IPS-18a (cell line): Measurements from ENCODE around the gene SMCP.

Experiments
- H3K27ac ChIP-seq: one replicate; pipeline ENCODE4 v1.5.1; 2013; ENCODE audit warnings: low read length
- H3K27me3 ChIP-seq: one replicate; pipeline ENCODE4 v1.6.1; 2013; ENCODE audit warnings: mild to moderate bottlenecking, low read length; ENCODE audit not compliant: control insufficient read depth, insufficient read depth
- H3K36me3 ChIP-seq: one replicate; pipeline ENCODE4 v1.6.1; 2013; ENCODE audit warnings: low read depth, low read length; ENCODE audit not compliant: control insufficient read depth
- H3K4me1 ChIP-seq: one replicate; pipeline ENCODE4 v1.6.1; 2013; ENCODE audit warnings: low read depth, low read length; ENCODE audit not compliant: control insufficient read depth
- H3K4me3 ChIP-seq: one replicate; pipeline ENCODE4 v1.5.1; 2013; ENCODE audit warnings: low read length
- H3K9ac ChIP-seq: one replicate; pipeline ENCODE4 v1.6.1; 2013; ENCODE audit warnings: mild to moderate bottlenecking, low read length, moderate library complexity
- H3K9me3 ChIP-seq: one replicate; pipeline ENCODE4 v1.6.1; 2013; ENCODE audit warnings: low read depth, low read length; ENCODE audit not compliant: control insufficient read depth

Gene SMCP

GRCh38 chr1:152912900-152913299 is 34.8 kb downstream of the SMCP start:
- no peak overlapping the region for H3K4me3 ChIP-seq
- H3K9ac ChIP-seq = no peak overlapping the region
- H3K4me1 ChIP-seq = no peaks in the 10 kb centered on the region
- no peaks in the 10 kb centered on the region for H3K36me3 ChIP-seq
- peaks cover 12% of the 10 kb centered on the region for H3K9me3 ChIP-seq
- no peak overlapping the region for H3K27ac ChIP-seq
- H3K27me3 ChIP-seq = no peaks in the 10 kb centered on the region

- no peak overlapping the region for H3K4me3 ChIP-seq
- no peaks in the 10 kb centered on the region for H3K4me1 ChIP-seq
- no peaks in the 10 kb centered on the region for H3K27me3 ChIP-seq
- H3K27ac ChIP-seq = no peak overlapping the region
- H3K36me3 ChIP-seq = no peaks in the 10 kb centered on the region
- peaks cover 5% of the 10 kb centered on the region for H3K9me3 ChIP-seq
- no peak overlapping the region for H3K9ac ChIP-seq
These were observed 39.7 kb downstream of the SMCP start for GRCh38 chr1:152917794-152918193.

DNA sequence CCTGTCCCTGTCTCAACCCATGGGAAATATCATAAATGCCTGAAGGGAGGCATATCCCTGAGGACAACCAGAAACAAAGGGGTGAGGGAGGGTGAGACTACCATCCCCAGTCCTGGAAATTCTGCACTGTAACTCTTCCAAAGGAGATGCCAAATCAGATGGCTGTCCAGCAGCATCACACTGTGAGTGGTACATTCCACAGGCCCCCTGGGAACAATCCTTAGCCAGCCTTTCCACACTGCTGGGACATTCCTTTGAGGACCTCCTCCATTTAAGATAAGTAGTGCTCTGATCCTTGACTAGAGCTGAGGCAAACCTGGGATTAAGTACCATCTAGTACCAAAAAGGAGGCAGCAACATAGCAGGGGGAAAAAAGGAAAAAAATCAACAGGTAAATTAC is 40.9 kb downstream of the SMCP start:
- Histone ChIP-seq H3K9ac (no peak overlapping the region), H3K4me3 (no peak overlapping the region), H3K27ac (no peak overlapping the region)

DNA sequence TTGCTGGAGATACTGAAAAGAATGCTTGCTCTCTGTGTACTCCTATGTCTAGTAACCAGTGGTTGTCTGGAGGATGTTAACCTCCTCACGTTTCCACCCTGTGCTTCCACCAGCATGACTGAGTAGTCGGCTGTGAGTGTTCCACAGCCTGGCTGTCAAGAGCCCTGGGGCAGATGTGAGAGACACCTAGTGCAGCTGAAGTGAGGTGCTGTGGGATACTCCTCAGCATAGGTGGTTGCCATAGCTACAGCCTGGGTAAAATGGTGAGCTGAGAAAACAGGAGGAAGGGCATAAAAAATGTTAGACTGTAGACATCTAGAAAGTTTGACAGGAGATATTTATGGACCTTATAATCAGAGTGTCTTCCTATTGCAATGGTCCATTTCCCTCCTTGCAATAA is 46.1 kb downstream of the SMCP start:
- H3K27ac ChIP-seq = no peak overlapping the region
- no peak overlapping the region for H3K9ac ChIP-seq
- no peak overlapping the region for H3K4me3 ChIP-seq
- H3K9me3 ChIP-seq = peaks cover 25% of the 10 kb centered on the region
- no peaks in the 10 kb centered on the region for H3K27me3 ChIP-seq
- no peaks in the 10 kb centered on the region for H3K36me3 ChIP-seq
- no peaks in the 10 kb centered on the region for H3K4me1 ChIP-seq

More for the DNA sequence above, 40.9 kb downstream of the SMCP start:
- Histone ChIP-seq H3K9me3 (peaks cover 5% of the 10 kb centered on the region), H3K36me3 (no peaks in the 10 kb centered on the region), H3K27me3 (no peaks in the 10 kb centered on the region), H3K4me1 (no peaks in the 10 kb centered on the region)

DNA sequence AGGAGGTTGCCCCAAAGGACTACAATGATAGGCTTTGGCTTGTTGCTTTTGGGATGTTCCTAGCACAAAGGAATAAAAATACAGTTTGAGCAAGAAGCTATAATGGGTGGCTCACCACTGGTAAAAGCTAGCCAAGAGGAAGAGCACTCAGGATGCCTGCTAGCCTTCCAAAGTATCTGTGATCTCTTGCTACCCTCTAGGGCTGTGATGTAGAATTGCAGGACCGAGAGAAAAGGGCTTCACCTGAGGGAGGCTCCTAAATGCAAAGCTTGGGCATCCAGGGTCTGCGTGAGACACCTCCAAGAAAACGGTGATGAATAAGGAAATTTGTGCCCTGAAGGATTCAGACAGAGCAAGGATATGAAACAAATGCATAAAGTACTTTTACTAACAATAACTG is 48.0 kb downstream of the SMCP start:
- H3K4me3 ChIP-seq = no peak overlapping the region
- H3K27ac ChIP-seq = no peak overlapping the region
- no peak overlapping the region for H3K9ac ChIP-seq
- H3K4me1 ChIP-seq = no peaks in the 10 kb centered on the region
- H3K27me3 ChIP-seq = no peaks in the 10 kb centered on the region
- H3K36me3 ChIP-seq = no peaks in the 10 kb centered on the region
- peaks cover 30% of the 10 kb centered on the region for H3K9me3 ChIP-seq

- Histone ChIP-seq H3K4me1 (no peaks in the 10 kb centered on the region), H3K36me3 (no peaks in the 10 kb centered on the region), H3K27ac (no peak overlapping the region), H3K27me3 (no peaks in the 10 kb centered on the region), H3K4me3 (no peak overlapping the region), H3K9ac (no peak overlapping the region), H3K9me3 (peaks cover 25% of the 10 kb centered on the region)
These were observed 50.5 kb downstream of the SMCP start for GRCh38 chr1:152928671-152929070.

GRCh38 chr1:152932170-152932811 is 54.2 kb downstream of the SMCP start:
- no peaks in the 10 kb centered on the region for H3K4me1 ChIP-seq
- no peaks in the 10 kb centered on the region for H3K27me3 ChIP-seq
- H3K27ac ChIP-seq = no peak overlapping the region
- no peak overlapping the region for H3K9ac ChIP-seq
- H3K9me3 ChIP-seq = peaks cover 17% of the 10 kb centered on the region
- no peak overlapping the region for H3K4me3 ChIP-seq
- no peaks in the 10 kb centered on the region for H3K36me3 ChIP-seq

DNA sequence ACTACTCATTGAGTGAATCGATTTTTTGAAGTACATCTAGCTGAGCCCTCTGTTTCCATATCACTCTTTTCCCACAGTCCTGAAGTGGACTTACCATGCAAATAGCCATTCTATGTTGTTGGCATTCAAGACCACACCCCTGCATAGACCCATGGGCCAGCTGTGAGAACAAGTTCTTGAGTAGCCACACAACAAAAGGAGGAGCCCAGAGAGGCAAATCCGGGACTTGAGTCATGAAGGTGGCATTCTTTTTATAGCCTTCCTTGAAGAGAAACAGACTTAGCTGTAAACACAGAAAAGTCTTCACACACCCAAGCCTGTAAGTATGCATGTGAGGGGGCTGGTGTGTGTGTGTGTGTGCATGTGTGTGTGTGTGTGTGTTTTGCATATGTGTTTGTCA is 55.1 kb downstream of the SMCP start:
- Histone ChIP-seq H3K36me3 (no peaks in the 10 kb centered on the region), H3K9ac (no peak overlapping the region), H3K4me3 (no peak overlapping the region), H3K27ac (no peak overlapping the region), H3K4me1 (no peaks in the 10 kb centered on the region), H3K27me3 (no peaks in the 10 kb centered on the region), H3K9me3 (peaks cover 16% of the 10 kb centered on the region)
